Esophagus squamous epithelium (tissue), 4 donors: ENCODE data around the gene DPYSL4.

Experiments
- CTCF ChIP-seq, 6 experiments: fragments of 450-650 bp in 4 of 6; fragments of 200-600 bp in 2 of 6; sonication (generic) in 2 of 6; IDR thresholded peaks; one replicate each; pipeline ENCODE4 v1.5.1; 2016 to 2019; ENCODE audit warnings: antibody characterized with exemption in 6 of 6, mild to moderate bottlenecking in 4 of 6, moderate library complexity in 4 of 6
- POLR2A ChIP-seq, 4 donors: fragments of 450-650 bp; IDR thresholded peaks; one replicate each; pipeline ENCODE4 v1.6.1; 2017; ENCODE audit warnings: antibody characterized with exemption in 4 of 4, mild to moderate bottlenecking in 4 of 4, moderate library complexity in 3 of 4

- TF ChIP-seq CTCF (IDR thresholded peaks at IDR 0.05) = no peak
- no peak for TF ChIP-seq POLR2A (IDR thresholded peaks at IDR 0.05)
Observed at GRCh38 chr10:132174237-132174636, 12.5 kb upstream of the DPYSL4 start.
